Colonic mucosa (tissue), 4 donors: ENCODE measurements around the gene CNPPD1. TPM values are rescaled to one million over a fixed set of nuclear protein-coding genes. Genes with fewer than 3 reads are reported as not detected.

Source experiments
- DNase-seq: peaks from one replicate; pipeline ENCODE4 v3.0.0-alpha.2; 2020
- H3K27ac ChIP-seq: fragments of 200-600 bp; one replicate; pipeline ENCODE4 v1.8.0; 2021
- H3K27me3 ChIP-seq: fragments of 200-600 bp; one replicate; pipeline ENCODE4 v1.8.0; 2021
- H3K36me3 ChIP-seq: fragments of 200-600 bp; one replicate; pipeline ENCODE4 v1.8.0; 2021
- H3K4me1 ChIP-seq: fragments of 200-600 bp; one replicate; pipeline ENCODE4 v1.8.0; 2021; ENCODE audit warnings: mild to moderate bottlenecking
- H3K4me3 ChIP-seq: fragments of 200-600 bp; one replicate; pipeline ENCODE4 v1.8.0; 2021
- H3K9ac ChIP-seq, 2 donors: one replicate each; pipeline ENCODE4 v1.7.0; 2013; ENCODE audit warnings: control low read depth in 2 of 2, low read depth in 2 of 2, low read length in 2 of 2
- H3K9me3 ChIP-seq: fragments of 200-600 bp; one replicate; pipeline ENCODE4 v1.8.0; 2021
- CTCF ChIP-seq: fragments of 200-600 bp; IDR thresholded peaks from one replicate; pipeline ENCODE4 v1.8.0; 2022; ENCODE audit warnings: antibody characterized with exemption, mild to moderate bottlenecking
- intact Hi-C: fragments of 100-400 bp; cut with DNase I; formaldehyde crosslinking; loops from one replicate; pipeline ENCODE4 v1.14.1; 2022
- total RNA-seq, 2 donors: library from RNA; stranded (reverse); fragmentation: NEBNext Ultra II Directional in 1 of 2; extraction: Animal tissue kit (Norgen Biotek cat#: 25700) in 1 of 2; gene quantifications; one replicate each; pipeline ENCODE4 v1.2.1, GENCODE V29; 2021
- donor health status: healthy.
- donor health status: DM: no; HTN: no; CAD: no.
- donor health status: DM: no; HTN: no; CAD: no.

CNPPD1 gene
- total RNA-seq, 2 donors from 2014 or later: 80.7 to 98.2 TPM

GRCh38 chr2:219169930-219170654 lies 6.6 kb downstream of the CNPPD1 start, which contains the start of gene SLC23A3:
TSS of gene SLC23A3 (minus strand) at chr2:219170029. CDS start at chr2:219169984, 45 bp downstream.
- no peak for TF ChIP-seq CTCF
- Histone ChIP-seq H3K4me1 (no peaks in the 10 kb centered on the region), H3K4me3 (no peak within 1 kb of the TSS), H3K9me3 (no peaks in the 10 kb centered on the region), H3K27me3 (no peaks in the 10 kb centered on the region), H3K36me3 (peaks cover 11% of the 10 kb centered on the region), H3K9ac (no peak within 1 kb of the TSS), H3K27ac (no peak within 1 kb of the TSS)
- intact Hi-C loops: loop anchor here (5.0 kb wide), 1 partner anchor 47 kb away; the partner anchor contains the start of gene ABCB6
- DNase-seq: peak; percentile 46

GRCh38 chr2:219168932-219169331 lies 7.8 kb downstream of the CNPPD1 start:
- Histone ChIP-seq H3K36me3 (peaks cover under 1% of the 10 kb centered on the region), H3K27ac (no peak overlapping the region), H3K4me3 (no peak overlapping the region), H3K9me3 (no peaks in the 10 kb centered on the region), H3K27me3 (no peaks in the 10 kb centered on the region), H3K9ac (no peak overlapping the region), H3K4me1 (no peaks in the 10 kb centered on the region)
- intact Hi-C loops: no loop called here
- no peak for DNase-seq
- TF ChIP-seq CTCF: no peak

- H3K27ac ChIP-seq: no peak overlapping the region
Observed at GRCh38 chr2:219168526-219168925, 8.2 kb downstream of the CNPPD1 start.

GRCh38 chr2:219167997-219168396 lies 8.7 kb downstream of the CNPPD1 start:
- intact Hi-C loops: no loop called here
- no peak for DNase-seq
- TF ChIP-seq CTCF: no peak
- Histone ChIP-seq H3K9ac (no peak overlapping the region), H3K27ac (no peak overlapping the region), H3K4me1 (no peaks in the 10 kb centered on the region), H3K36me3 (no peaks in the 10 kb centered on the region), H3K4me3 (no peak overlapping the region), H3K27me3 (no peaks in the 10 kb centered on the region), H3K9me3 (no peaks in the 10 kb centered on the region)

More at GRCh38 chr2:219168526-219168925, 8.2 kb downstream of the CNPPD1 start:
- no peaks in the 10 kb centered on the region for H3K4me1 ChIP-seq
- H3K9ac ChIP-seq: no peak overlapping the region
- intact Hi-C loops: no loop called here
- no peak overlapping the region for H3K4me3 ChIP-seq
- no peaks in the 10 kb centered on the region for H3K27me3 ChIP-seq
- TF ChIP-seq CTCF: no peak
- no peak for DNase-seq
- H3K9me3 ChIP-seq: no peaks in the 10 kb centered on the region
- no peaks in the 10 kb centered on the region for H3K36me3 ChIP-seq

GRCh38 chr2:219165058-219165911 lies 11.4 kb downstream of the CNPPD1 start:
- H3K9me3 ChIP-seq: no peaks in the 10 kb centered on the region
- H3K27ac ChIP-seq: no peak overlapping the region
- no peak overlapping the region for H3K9ac ChIP-seq
- no peaks in the 10 kb centered on the region for H3K4me1 ChIP-seq
- H3K4me3 ChIP-seq: no peak overlapping the region
- no peaks in the 10 kb centered on the region for H3K27me3 ChIP-seq
- intact Hi-C loops: no loop called here
- H3K36me3 ChIP-seq: no peaks in the 10 kb centered on the region
- peak; percentile 4 for DNase-seq
- TF ChIP-seq CTCF: no peak
